Effector CD4-positive, alpha-beta T cell (primary cell): ENCODE results near the gene LRP1B.
"Not testable (repeated sequence)": the region's sequence is repeated elsewhere in the genome, so short reads cannot be mapped to it uniquely, and the experiment has no call there.

Experiments
- DNase-seq: peaks from one replicate; pipeline ENCODE4 v3.0.0-alpha.2; 2020

The LRP1B gene

GRCh38 chr2:140359056-140359771, 1771.6 kb downstream of the LRP1B start:
- no peak for DNase-seq

GRCh38 chr2:140356697-140357096, 1774.1 kb downstream of the LRP1B start:
- no peak for DNase-seq

- no peak for DNase-seq
These were observed 1775.2 kb downstream of the LRP1B start for GRCh38 chr2:140355511-140356090.

- DNase-seq = no peak
These were observed 1776.3 kb downstream of the LRP1B start for GRCh38 chr2:140354544-140354943.

GRCh38 chr2:140353541-140353940, 1777.3 kb downstream of the LRP1B start:
- no peak for DNase-seq

DNA sequence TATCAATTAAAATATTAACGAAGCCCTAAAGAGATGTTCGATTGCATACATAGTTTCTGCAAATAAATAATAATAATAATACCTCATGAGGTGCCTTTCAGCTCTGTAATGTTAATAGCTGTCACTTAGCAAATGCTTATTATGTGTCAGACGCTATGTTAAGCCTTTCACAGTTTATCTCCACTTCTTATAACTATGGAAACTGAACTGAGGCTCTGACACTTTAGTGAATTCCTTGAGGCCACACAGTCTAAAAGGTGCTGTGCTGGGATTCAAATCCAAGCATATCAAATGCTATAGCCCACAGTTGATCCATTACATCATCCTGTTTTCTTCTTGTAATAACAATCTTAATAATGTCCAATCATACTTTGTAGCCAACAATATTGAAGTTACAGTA, 1779.1 kb downstream of the LRP1B start:
- no peak for DNase-seq

- no peak for DNase-seq
These were observed 1781.1 kb downstream of the LRP1B start for GRCh38 chr2:140349695-140350094.

GRCh38 chr2:140348826-140349225, 1782.0 kb downstream of the LRP1B start:
- DNase-seq = no peak

GRCh38 chr2:140344838-140345237, 1786.0 kb downstream of the LRP1B start:
- no peak for DNase-seq

GRCh38 chr2:140344266-140344665, 1786.5 kb downstream of the LRP1B start:
- DNase-seq = not testable (repeated sequence)

DNA sequence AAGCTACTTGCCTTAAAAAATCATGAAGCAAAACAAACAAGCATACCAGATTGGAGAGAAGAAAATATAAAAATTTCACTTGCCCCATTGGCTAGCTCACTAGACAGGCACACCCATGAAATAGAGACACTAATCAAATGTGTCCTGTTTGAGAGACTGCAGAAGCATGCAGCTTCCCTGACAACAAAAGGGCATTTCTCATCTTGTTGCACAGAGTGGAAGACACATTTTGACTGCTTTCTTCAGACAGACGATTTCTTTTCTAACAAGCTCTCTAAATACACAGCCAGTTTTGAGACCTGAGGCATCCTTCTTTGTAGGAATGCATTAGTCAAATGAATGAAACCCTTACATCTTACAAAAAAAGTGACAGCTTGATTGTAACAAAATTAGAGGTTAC, 1792.0 kb downstream of the LRP1B start:
- no peak for DNase-seq

GRCh38 chr2:140337061-140337460, 1793.8 kb downstream of the LRP1B start:
- DNase-seq = no peak

- DNase-seq = no peak
These were observed 1814.5 kb downstream of the LRP1B start for GRCh38 chr2:140316345-140316744.

GRCh38 chr2:140311905-140312304, 1818.9 kb downstream of the LRP1B start:
- no peak for DNase-seq

DNA sequence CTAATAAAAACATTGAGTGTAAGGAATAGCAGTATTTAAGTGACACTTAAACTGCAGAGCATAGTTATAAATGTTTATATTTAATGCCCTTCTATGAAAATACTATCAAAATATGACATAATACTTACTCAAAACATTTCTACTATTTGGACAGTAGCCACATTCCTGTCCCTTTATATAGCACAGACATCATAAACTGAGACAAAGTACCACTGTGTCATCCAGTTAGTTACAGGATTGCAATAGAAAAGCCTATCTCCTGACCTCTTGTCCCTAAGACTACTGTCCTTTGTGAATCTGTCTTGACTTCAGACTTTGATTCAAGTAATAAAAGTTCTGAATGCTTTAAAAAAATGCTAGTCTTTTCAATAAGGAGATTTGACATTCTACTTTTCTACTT, 1822.1 kb downstream of the LRP1B start:
- DNase-seq = no peak

DNA sequence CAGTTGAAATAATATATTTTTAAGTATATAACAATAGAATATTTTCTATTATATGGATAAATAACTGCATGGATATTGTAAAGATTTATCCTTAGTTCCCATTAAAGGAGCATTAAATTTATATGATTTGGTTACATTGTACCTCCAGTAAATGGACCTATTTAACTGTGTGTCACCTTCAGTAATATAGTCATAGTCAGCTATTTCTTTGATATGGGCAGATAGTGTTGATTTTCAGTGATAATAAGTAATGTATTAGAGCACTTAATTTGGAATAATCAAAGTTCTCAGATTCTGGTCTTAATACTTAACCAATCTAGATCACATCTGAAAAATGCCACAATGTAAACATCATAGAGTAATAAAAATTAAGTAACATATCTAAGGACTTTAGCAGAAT, 1823.3 kb downstream of the LRP1B start:
- DNase-seq = no peak

GRCh38 chr2:140295767-140296166, 1835.0 kb downstream of the LRP1B start:
- no peak for DNase-seq

- DNase-seq = no peak
These were observed 1842.1 kb downstream of the LRP1B start for GRCh38 chr2:140288726-140289125.

DNA sequence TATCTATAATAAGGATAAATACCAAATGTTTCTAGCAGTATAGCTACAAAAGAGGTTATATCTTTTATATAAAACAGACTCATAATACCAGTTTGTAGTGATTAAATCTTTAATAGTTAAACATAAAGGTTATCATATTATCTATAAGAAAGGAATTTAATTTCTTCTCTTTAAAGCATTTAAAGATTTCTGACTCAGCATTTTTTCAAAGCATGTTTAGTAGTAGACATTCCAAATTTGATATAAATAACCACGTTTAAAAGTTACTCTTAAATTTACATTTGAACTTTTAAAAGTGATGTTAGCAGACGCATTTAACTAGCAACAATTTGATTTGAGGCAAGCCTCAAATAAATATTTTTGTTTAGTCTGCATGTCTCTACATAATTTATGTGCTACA, 1842.6 kb downstream of the LRP1B start:
- DNase-seq = no peak

DNA sequence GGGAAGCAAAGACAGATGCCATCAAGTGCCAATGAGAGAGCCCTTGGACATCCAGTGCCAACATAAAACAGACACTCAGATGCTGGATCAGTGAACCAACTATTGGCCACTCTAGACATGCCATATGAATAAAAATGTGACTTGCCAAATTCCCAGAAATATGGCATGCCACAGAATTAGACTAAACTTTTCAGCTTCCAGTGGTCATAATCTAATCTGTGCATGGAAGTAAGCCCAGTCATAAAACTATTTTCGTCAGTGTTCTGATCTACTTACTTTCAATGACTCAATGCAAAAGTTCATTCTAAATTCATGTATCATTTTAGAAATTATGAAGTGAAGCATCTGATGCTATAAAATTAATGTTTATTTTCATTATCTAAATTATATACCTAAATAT, 1844.4 kb downstream of the LRP1B start:
- DNase-seq = no peak

DNA sequence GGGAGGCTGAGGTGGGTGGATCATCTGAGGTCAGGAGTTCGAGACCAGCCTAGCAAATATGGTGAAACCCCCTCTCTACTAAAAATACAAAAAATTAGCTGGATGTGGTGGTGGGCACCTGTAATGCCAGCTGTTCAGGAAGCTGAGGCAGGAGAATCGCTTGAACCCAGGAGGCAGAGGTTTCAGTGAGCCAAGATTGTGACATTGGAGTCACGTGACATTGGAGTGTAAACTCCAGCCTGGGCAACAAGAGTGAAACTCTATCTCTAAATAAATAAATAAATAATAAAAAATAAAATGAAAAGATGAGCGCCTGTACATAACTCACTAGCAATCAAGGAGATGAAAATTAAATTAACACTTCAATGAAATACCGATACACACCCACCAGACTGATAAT, 1853.5 kb downstream of the LRP1B start:
- DNase-seq = not testable (repeated sequence)

- DNase-seq = no peak
These were observed 1854.2 kb downstream of the LRP1B start for GRCh38 chr2:140276661-140277060.

GRCh38 chr2:140275427-140275826, 1855.4 kb downstream of the LRP1B start:
- DNase-seq = no peak

DNA sequence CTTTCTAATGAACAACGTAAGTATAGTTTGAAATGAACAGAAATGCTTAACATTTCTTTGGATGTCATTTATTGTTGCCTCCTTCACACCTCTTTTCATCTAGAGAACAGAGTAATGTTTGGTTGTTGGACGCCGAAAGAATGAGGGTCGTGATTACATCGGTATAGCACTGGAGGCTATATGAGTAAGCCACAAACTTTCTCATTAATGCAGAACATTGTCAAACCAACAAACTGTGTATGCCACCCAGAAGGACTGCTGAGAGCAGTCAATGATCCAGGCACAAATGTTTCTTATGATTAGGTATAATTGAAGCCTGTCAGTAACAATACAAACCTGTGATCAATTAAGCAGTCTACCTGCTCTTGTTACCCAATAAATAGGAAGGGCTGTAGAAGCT, 1855.9 kb downstream of the LRP1B start:
- DNase-seq = no peak

- DNase-seq = no peak
These were observed 1856.9 kb downstream of the LRP1B start for GRCh38 chr2:140273958-140274357.
